ENCODE results near the gene RPL38.

Gene RPL38

DNA sequence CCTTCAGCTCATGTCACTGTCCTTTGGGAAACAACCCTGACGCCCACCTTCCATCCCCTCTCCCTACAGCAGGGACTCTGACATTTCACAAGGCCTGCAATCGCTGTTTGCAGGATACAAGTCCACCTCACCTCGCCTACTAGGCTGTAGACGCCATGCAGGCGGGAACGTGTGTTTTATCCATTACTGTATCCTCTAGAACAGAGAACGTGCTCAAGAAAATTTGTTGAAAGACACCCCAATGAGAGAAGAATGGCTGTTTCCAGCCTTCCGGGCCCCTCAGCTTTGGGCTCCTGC lies 8.4 kb downstream of the RPL38 start:
- no peak for DNase-seq

DNA sequence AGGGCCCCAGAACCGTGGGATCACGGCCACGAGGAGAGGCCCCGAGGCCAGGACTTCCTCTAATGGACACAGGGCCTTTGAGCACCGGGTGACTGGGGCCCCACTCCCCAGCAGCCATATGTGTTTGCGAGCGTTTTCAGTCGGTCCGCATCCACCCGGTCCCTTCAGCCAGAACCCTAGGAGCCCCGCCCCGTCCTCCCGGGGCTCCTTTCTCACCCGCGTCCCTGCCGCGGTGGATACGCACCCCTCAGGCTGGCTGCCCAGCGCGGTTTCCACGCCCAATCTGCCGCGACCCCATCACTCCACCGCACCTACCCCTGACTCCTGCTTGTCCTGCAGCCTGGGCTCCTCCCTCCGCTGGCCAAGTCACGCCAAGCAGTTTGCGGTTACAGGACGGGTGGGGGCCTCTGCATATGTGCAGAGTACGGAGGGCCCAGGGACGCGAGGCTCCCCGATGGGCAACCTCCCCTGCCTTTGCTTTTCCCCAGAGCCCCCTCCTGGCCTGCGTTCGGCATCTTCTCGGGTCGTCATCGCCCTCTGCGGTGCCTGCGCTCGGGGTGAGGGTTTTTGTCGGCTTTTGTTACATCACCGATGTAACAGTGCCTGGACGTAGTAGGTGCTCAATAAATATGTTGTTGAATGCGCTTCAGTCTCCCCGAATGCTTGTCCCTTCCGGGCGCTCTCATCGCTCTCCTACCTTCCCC lies 8.9 kb downstream of the RPL38 start:
- peak; percentile 50 for DNase-seq

GRCh38 chr17:74212913-74213791 lies 9.7 kb downstream of the RPL38 start, which contains the start of gene TTYH2:
Gene TTYH2 (plus strand): TSS chr17:74213571. CDS start chr17:74213588, 17 bp downstream.
- DNase-seq = peak; percentile 90

DNA sequence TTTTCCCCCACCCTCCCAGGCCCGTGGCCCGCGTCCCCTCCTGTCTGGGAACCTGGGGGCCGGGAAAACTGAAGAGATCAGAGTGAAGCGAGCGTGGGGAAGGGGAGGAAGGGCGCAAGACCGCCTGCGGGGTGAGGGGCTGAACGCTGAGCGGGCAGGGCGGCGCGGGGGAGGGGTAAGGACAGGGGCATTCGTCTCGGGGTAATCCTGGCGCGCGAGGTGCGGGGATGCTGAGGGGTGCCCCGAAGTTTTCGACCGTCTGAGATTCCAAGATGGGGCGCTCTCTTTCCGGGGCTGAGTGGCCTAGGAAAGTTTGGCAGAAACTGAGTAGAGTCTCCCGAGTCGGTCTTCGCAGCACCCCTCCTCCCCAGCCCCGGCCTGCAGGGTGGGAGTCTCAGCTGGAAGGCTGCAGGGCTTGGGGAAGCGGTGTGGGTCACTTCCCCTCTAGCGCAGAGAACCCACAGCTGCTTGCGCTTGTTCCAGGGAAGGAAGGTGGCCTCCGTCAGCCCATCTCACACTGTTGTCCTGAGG lies 10.4 kb downstream of the RPL38 start:
- DNase-seq = no peak

DNA sequence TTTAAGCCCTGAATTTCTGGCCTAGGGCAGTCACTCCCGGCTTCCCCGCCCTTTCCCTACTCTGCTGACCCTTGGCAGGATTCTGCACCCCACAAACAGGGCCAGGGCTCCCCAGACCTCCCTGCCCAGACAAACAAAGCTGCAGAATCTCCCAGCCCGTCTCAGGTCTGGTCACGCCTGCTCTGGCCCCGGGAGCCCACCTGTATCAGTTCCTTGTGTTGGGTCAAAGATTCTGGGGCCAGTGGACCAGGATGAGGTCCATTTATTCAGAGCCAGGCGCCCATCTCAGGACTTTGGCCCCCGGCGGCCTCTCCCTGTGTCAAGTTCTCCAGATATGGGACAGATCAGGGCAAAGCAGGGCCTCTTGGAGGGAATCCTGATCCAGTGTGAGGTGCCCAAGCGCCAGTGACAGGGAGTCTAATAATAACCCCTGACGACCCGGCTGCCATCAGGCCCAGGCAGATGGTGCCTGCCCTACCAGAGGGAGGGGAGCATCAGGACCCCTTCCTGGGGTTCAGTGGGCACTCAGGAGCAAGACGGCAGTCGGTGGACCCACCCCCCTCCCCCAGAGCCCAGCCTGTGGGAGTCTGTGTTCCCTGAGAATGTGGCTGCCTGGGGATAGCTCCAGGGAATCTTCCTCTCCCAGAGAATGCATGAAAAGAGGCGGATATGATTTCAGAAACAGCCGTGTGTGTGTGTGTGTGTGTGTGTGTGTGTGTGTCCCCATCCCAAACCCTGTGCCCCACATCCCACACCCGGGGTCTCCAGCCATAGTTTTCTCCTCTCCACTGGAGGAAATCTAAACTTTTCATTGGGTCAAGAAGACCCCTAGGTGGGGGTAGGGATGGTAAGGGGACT lies 11.2 kb downstream of the RPL38 start:
- no peak for DNase-seq

- no peak for DNase-seq
These were observed 11.9 kb downstream of the RPL38 start for GRCh38 chr17:74215342-74215727.

DNA sequence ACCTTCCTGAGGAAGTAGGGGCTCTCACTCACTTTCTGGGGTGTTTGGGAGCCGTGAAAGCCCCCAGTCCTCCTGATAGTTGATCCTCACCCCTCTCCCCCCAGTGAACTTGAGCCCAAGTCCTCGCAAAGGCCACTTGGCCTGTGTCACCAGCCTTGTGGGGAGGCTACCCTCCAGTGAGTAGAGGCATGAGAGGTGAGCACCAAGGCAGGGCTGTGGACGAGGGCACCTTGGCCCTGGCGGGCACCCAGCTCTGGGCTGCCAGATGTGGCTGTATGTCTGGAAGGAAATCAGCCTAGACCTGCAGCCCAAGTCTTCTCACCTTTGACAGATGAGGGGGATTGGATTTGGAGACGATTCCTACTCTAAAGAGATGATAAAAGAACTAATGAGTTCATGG lies 13.0 kb downstream of the RPL38 start:
- no peak for DNase-seq

DNA sequence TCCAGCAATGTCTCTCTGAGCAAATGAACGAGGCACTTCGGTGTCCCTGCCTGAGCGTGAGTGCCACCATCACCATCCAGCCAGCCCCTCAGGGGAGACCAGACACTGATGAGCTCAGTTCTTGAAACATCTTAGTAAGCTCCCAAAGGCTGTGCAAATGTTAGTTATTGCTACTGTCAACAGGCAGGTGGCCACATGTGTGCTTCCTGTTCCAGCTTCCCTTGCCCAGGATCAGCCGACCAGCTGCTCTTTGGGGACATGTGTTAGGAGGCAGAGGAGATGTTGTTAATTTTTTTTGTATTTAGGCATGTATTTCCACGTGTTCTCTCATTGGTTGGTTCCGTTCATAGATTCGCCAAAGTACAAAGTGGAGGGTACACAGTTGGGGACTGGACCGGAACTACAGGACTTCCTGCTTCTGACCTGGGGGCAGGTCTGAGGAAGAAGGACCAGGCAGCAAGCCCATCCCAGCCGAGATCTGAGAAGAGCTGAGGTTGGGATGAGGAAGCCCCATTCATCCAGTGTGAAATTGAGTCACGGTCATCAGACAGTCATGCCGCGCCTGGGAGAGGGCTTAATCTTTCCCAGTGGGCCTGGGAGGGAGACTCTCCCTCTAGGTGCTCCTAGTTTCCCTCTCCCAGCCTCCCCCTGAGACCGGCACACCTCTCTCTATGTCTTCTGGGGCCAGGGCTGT lies 13.7 kb downstream of the RPL38 start:
- no peak for DNase-seq

- DNase-seq = no peak
These were observed 14.4 kb downstream of the RPL38 start for GRCh38 chr17:74217888-74218287.

DNA sequence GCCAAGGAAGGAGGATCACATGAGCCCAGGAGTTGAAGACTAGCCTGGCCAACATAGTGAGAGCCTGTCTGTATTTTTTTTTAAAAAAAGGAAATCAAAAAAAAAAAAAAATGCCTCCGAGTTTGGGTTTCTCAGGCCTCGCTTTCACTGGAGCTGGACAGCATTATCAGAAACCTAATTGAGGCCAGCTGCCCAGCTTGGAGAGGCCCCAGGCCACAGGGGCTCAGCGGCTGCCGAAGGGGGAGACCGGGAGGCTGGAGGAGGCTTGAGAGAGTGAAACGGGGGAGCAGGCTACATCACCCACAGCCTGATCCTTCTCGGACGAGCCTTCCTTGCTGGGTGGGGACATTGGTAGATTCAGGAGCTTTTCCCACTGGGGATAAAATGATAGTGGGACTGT lies 15.0 kb downstream of the RPL38 start:
- no peak for DNase-seq

GRCh38 chr17:74219576-74220133 lies 16.2 kb downstream of the RPL38 start:
- no peak for DNase-seq

- DNase-seq = no peak
These were observed 16.7 kb downstream of the RPL38 start for GRCh38 chr17:74220219-74220618.

DNA sequence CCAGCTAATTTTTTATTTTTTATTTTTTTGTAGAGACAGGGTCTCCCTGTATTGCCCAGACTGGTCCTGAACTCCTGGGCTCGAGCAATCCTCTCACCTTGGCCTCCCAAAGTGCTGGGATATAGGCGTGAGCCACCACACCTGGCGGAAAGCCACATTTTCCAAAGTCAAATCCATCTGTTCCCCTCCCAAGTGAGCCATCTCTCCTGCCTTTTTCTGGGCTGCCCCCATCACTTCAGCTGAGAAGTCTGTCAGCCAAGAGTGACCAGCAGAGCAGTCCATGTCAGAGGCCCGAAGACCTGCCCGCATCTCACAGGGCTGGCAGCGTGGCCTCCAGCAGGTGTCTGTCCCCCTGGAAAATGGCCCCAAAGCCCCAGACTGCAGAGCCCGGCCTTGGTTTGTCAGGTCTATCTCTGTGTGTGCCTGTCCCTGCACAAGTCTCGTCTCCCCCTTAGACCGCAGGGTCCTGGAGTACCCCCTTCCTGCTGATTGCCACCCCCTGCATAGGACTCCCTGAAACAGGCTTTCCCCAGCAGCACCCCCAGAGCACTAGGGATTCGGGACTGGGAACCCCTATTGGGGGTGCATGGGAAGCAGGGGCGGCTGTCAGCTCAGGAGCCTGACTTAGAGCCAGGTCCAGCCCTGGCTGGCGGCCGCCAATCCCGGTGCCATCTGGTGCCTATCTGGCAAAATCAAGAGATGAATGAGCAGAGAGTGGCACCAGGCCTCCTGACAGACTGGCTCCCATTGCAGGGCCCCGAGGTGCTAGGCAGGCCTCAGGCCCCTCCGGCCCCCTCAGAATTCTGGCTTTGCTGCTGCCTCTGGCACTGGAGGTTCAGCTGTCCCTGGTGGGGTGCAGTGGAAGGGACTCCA lies 17.7 kb downstream of the RPL38 start:
- DNase-seq = no peak

DNA sequence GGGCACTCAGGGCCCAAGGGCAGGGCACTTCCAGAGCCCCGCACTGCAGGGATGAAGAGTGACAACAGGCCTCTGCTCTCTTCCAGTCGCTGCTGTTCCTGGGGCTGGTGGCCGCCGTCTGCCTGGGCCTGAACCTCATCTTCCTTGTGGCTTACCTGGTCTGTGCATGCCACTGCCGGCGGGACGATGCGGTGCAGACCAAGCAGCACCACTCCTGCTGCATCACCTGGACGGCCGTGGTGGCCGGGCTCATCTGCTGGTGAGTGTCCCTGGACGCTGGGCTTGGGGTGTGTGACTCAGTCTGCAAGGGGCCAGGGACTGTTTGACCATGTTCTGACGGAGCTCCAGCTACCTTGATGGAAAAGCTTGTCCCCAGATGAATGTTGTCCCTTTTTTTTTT lies 18.9 kb downstream of the RPL38 start:
- DNase-seq = no peak

DNA sequence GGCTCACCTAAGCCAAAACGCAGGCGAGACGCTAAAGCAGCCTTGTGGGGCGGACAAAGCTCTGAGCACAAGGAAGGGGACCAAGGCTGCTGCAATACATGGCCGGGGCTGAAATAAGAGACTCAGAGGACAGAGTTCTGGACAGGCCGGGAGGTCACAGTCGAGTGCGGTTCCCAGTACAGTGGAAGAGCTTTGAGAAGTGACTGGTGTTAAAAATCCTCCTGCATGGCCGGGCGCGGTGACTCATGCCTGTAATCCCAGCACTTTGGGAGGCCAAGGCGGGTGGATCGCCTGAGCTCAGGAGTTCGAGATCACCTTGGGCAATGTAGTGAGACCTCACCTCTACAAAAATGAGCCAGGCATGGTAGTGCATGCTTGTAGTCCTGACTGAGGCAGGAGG lies 20.4 kb downstream of the RPL38 start:
- DNase-seq = no peak

GRCh38 chr17:74224959-74225725 lies 21.7 kb downstream of the RPL38 start:
- DNase-seq = no peak

GRCh38 chr17:74226252-74226651 lies 22.8 kb downstream of the RPL38 start:
- no peak for DNase-seq

DNA sequence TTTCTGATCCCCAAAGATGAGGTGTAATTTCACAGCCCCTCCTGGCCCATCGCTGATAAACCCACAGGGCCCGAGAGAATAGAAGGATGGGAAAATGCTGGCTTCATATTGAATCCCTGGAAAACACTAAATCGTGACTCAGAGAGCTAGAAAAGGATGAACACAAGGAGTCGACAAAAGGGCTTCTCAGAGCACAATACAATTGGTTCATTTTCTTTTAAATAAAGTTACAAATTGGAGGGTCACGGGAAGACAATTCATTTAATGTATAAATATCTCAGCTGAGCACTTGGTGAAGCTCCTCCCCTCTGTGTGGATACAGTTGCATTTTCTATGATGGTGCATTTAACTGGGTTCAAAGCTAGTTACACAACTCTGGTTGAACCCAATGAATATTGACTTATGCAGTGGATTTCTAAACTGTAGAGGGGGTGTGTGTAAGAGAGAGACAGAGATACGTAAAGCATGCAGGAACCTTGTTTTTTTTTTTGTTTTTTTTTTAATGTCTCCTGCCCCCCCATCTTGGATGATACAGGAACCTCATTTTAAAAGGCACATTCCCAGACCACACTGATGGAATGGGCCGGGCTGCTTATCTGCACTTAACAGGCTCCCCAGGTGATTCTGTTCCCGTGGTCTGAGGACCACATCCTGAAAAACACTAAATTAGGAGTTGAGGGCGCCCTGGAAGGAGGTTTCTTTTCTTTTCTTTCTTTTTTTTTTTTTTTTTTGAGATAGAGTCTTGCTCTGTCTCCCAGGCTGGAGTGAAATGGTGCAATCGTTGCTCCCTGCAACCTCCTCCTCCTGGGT lies 24.0 kb downstream of the RPL38 start:
- DNase-seq = no peak

- DNase-seq = no peak
These were observed 25.0 kb downstream of the RPL38 start for GRCh38 chr17:74228306-74228978.

Measured in hematopoietic multipotent progenitor cell treated with erythropoietin and hydrocortisone succinate and interleukin-3 and kit ligand, for 8 days (in vitro differentiated cells).